DLD1 (cell line): ENCODE results near the gene RASGEF1B.

Experiments used
- in situ Hi-C: cut with HindIII; loops from 2 replicates; pipeline ENCODE4 v1.10.0; 2017; ENCODE audit warnings: low sequenced_read_pairs

Gene RASGEF1B

DNA sequence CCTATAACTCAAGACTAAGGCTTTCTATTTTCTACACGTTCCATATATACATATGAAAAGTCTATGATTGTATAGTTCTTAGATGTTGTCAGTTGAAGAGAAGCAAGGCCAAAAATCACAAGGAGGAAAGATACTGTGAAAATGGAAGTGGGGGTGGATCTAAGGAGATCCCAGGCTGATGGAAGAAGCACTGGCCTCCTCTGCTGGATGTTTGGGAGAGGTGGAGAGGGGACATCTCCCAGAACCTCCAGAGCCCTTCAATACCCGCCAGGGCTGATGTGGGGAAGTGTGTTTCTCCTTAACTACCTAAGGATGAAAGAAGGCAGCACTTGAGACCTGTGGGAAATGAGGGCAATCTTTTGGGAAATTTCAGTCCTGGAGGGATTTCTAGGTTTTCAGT, 67.4 kb downstream of the RASGEF1B start:
- in situ Hi-C loops, result loop anchor here (10.0 to 25.0 kb wide), 2 partner anchors 433 to 801 kb away; no protein-coding TSS in a partner anchor

DNA sequence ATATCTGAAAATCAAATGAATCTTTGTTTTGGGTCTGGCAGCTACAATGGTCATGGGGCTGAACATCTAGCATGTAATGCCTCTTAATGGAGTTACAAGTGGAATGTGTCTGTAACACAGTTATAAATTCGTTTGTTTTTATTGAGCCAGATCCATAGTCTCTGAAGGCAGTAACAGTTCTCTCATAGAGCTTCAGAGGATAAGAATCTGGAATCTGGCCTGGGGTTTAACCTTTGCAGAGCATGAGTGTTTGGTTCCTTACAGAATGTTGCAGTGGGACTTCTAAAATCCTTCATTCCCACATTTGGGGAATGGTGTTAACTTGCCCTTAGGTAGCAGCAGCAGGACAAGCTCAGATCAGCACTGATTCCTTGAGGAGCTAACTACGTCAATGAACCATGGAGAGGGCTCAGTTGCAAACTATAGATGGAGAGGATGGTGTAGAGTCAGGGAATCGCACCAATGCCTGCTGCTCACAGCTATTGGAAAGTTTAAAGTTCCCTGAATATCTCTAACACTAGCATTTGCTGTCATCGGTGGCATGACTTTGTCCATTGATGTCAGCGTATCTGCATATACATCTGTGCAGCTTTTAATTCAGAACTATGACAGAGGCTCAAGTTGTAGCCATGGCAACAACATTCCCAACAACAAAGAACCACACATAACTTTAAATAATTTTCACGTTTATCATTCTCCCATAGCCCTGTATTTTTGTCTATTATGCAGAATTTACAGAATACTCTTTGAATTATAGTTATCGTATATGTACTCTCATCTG, 72.2 kb downstream of the RASGEF1B start:
- in situ Hi-C loops, result loop anchor here (10.0 to 25.0 kb wide), 2 partner anchors 438 to 805 kb away; no protein-coding TSS in a partner anchor

DNA sequence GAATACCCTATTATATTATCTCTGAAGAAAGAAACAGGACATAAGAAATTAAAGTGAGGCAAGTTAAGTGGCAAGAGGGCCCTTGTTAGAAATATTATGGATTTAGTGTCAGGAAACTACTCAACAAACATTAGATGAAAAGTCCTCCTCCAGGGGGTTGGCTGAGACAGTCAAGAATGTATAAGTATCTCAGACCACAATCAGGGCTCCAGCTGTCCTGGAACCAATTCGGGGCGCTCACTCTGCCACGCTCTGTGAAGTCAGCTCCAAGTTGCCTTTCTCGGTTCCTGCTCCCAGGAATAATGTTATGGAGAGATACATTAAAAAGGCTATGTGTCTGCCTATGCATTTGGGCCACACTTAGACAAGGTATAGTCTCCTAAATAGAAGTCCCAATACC, 73.3 kb downstream of the RASGEF1B start:
- in situ Hi-C loops, result no loop called here

DNA sequence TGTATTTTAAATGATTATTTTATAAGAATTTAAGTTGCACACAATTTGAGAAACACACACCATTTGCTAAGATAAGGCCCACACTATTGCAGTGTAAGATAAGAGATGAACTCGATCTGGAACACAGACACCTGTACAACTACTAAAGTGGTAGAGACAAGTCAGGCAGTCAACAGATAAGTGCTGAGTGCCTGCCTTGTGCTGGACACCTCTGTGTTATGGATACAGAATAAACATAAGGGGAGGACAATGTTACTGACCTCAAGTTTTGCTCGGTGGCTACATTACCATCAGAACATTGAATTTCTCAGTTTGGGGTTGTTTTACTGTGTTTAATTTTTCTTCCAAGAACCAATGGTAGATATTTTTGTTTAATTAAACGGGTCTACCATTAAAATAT, 74.1 kb downstream of the RASGEF1B start:
- in situ Hi-C loops, result no loop called here

DNA sequence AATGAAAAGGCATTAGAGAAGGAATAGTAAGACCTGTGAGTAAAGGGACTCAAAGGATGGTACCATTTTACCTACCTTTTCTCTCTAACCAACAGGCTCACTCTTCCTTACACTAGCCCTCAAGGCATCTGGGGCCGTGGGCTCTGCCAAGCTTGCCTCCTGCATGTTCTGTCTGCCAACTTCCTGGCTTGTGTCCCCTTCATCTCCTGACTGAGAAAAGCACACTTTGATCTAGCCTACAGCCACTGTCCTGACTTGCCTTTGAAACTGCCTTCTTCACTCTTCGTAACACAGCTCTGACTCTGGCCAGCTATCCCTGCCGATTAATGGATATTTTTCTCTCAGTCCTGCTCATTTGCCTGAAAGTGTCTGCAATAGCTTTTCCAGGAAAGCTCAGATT, 76.5 kb downstream of the RASGEF1B start:
- in situ Hi-C loops, result no loop called here

DNA sequence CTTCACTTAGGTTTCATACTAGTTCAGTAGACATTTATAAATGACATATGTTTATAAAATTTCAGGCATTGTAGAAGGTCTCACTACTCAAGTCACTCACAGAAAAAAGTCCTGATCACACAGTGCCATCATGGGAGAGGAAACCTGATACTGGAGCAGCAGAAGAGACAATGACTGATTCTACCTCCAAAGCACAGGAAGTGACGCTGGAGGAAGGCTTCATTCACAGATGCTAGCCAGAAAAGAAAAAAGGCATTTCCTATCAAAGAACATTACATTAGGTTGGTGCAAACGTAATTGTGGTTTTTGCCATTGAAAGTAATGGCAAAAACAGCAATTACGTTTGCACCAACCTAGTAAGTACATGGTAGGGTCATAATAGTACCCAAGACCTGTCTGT, 79.5 kb downstream of the RASGEF1B start:
- in situ Hi-C loops, result no loop called here

DNA sequence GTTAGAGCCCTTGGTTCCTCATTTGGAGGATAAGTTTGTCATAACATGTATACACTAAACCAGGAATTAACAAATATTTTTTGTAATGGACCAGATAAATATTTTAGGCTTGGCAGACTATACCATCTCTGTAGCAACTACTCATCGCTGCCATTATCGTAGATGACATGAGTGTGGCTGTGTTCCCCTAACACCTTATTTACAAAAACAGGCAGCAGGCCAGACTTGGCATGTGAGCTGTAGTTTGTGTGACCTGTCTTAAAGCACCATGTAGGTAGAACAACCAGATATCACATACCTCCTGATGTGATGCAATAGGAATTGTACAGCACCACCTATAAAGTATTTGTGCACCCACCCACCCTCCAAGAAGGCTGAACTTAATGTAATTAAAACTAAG, 82.0 kb downstream of the RASGEF1B start:
- in situ Hi-C loops, result no loop called here

DNA sequence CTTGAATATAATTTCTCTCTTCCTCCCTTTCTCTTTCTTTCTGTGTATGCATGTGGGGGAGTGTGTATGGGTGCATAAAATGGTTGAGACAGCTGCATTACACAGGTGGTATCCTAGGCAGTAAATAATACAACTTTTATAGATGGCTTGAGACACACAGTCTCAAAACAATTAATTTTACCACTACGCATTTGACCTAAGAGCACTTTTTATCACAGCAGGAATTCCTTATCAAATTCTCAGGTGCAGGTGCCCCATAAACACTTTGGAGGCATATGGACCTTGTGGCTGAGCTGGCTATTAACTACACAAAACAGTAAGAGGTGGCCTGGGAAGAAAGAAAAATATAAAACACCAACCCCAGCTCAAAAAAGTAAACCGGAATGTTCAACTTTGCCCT, 91.3 kb downstream of the RASGEF1B start:
- in situ Hi-C loops, result no loop called here

DNA sequence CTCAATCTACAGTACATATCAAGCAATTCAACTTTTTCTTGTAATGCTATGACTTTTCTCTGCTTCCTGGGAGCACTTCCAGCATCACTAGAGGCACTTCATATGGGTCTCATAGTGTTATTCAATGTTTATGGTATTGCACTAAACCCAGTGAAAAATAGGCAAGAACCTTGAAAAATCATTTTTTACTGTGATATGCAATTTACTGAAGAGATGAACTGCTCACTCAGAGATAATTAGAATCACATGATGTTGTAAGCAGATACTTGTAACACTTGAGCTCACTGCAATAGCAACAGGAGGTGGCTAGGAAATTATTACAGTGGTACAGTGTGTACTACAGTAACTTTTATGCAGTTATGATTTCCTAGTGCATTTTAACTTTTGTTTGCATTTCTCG, 93.3 kb downstream of the RASGEF1B start:
- in situ Hi-C loops, result no loop called here

DNA sequence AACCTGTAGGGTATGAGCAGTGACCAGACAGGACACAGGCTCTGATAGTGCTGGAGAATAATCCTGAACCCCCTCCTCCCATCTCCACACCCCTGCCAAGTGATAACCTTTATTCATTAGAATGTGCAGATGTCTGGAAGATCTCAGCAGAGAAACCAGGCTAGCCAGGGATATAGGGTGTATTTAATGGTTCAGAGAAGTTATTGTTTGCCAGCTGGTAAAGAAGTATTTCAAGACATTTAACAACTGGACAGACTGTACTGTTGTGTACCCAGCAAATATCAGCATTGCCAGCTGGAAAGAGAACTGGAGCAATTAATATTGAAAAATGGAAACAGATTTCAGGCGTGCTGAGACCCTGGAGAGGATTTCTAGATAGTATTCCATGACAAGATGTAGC, 94.5 kb downstream of the RASGEF1B start:
- in situ Hi-C loops, result no loop called here

DNA sequence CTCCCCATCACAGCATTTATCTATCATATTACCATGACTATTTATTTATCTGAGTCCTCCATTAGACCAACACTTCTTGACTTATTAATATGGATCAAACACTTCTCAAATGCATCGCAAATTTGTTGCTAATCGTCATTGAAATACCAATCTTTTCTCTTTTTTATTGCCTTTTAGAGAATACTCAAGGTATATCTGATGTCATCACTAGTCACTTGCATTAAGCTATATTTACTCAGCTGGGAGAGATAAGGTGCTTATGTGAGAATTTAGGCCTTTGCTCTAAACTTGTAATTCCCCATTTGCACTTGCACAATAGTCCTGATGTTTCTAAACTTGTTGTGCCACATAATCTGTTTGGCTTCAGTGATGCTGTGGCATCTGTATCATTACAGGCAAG, 95.0 kb downstream of the RASGEF1B start:
- in situ Hi-C loops, result no loop called here
